ENCODE measurements around the gene GHITM. TPM values are rescaled to one million over a fixed set of nuclear protein-coding genes. Genes with fewer than 3 reads are reported as not detected.
"Not testable (repeated sequence)": the region's sequence is repeated elsewhere in the genome, so short reads cannot be mapped to it uniquely, and the experiment has no call there.

Gene GHITM
- total RNA-seq, 1 experiment from 2014 or later: 272 TPM

DNA sequence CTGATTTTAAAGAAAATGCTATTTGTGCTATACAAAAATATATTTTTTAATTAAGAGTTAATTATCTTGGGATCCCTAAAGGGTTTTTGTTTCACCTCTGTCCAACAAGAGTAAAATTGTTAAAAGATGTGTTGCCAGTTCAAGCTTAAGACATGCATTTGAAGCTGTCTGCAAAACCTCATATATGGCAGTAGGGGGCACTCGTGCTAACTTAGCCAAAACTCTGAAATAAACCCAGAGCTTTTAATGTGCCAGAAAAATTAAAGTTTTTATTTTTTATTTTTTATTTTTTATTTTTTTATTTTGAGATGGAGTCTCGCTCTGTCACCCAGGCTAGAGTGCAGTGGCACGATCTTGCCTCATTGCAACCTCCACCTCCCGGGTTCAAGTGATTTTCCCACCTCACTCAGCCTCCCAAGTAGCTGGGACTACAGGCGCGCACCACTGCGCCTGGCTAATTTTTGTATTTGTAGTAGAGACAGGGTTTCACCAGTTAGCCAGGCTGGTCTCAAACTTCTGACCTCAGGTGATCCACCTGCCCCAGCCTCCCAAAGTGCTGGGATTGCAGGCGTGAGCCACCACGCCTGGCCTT lies 8.8 kb downstream of the GHITM start:
- peak; percentile 56 for DNase-seq (ENCODE audit: unreplicated experiment)
- not testable (repeated sequence) for H3K4me1 Mint-ChIP-seq (ENCODE audit: insufficient read depth, unreplicated experiment); H3K27ac Mint-ChIP-seq (ENCODE audit: low read depth, unreplicated experiment); H3K9me3 Mint-ChIP-seq (ENCODE audit: unreplicated experiment); H3K4me3 Mint-ChIP-seq (ENCODE audit: unreplicated experiment); BruUV-seq (replicated peaks); H3K27me3 Mint-ChIP-seq (ENCODE audit: insufficient read depth, unreplicated experiment)
- intact Hi-C loops (cut with micrococcal nuclease): loop anchor here (1.0 to 10.0 kb wide), 2 partner anchors 57 to 387 kb away; no protein-coding TSS in a partner anchor
- H3K36me3 Mint-ChIP-seq (ENCODE audit: insufficient read depth, unreplicated experiment): peaks cover 94% of the 10 kb centered on the region
- ChIA-PET POLR2A (interaction anchor here (0.7 to 2.5 kb wide), 6 partner anchors 8 to 329 kb away, joined by 3 to 22 read pairs (median 4); partner anchors contain the start of gene GHITM), CTCF (interaction anchor here (0.6 to 10.9 kb wide), 26 partner anchors 8 to 1298 kb away, joined by 3 to 210 read pairs (median 4); no protein-coding TSS in a partner anchor)
- TF ChIP-seq, protein P1, sequence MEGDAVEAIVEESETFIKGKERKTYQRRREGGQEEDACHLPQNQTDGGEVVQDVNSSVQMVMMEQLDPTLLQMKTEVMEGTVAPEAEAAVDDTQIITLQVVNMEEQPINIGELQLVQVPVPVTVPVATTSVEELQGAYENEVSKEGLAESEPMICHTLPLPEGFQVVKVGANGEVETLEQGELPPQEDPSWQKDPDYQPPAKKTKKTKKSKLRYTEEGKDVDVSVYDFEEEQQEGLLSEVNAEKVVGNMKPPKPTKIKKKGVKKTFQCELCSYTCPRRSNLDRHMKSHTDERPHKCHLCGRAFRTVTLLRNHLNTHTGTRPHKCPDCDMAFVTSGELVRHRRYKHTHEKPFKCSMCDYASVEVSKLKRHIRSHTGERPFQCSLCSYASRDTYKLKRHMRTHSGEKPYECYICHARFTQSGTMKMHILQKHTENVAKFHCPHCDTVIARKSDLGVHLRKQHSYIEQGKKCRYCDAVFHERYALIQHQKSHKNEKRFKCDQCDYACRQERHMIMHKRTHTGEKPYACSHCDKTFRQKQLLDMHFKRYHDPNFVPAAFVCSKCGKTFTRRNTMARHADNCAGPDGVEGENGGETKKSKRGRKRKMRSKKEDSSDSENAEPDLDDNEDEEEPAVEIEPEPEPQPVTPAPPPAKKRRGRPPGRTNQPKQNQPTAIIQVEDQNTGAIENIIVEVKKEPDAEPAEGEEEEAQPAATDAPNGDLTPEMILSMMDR (IDR thresholded peaks at IDR 0.05; ENCODE audit: unreplicated experiment): peak; percentile 76

DNA sequence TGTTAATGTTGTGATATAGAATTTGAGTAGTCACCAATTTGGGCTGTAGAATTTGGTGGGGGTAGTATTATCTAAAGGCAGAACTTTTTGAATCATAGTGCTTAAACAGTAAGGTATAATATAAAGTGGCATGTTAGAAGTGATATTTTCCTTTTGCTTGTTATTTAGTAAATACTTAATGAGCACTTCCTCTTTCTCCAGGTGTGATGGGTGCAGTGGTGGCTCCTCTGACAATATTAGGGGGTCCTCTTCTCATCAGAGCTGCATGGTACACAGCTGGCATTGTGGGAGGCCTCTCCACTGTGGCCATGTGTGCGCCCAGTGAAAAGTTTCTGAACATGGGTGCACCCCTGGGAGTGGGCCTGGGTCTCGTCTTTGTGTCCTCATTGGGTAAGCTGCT lies 10.5 kb downstream of the GHITM start:
- no peak overlapping the region for H3K4me3 Mint-ChIP-seq (ENCODE audit: unreplicated experiment)
- BruUV-seq (replicated peaks): no TSS peak
- peaks cover 6% of the 10 kb centered on the region for H3K4me1 Mint-ChIP-seq (ENCODE audit: insufficient read depth, unreplicated experiment)
- H3K9me3 Mint-ChIP-seq (ENCODE audit: unreplicated experiment): no peaks in the 10 kb centered on the region
- POLR2A ChIA-PET: interaction anchor here (0.6 to 2.5 kb wide), 3 partner anchors 10 to 301 kb away, joined by 3 to 22 read pairs (median 3); partner anchors contain the start of gene GHITM
- no peak overlapping the region for H3K27ac Mint-ChIP-seq (ENCODE audit: low read depth, unreplicated experiment)
- TF ChIP-seq, protein P1 (IDR thresholded peaks at IDR 0.05; ENCODE audit: unreplicated experiment): no peak
- CTCF ChIA-PET: interaction anchor here (1.0 to 10.9 kb wide), 8 partner anchors 8 to 389 kb away, joined by 4 to 210 read pairs (median 6); no protein-coding TSS in a partner anchor
- intact Hi-C loops (cut with micrococcal nuclease): loop anchor here (10.0 kb wide), 1 partner anchor 385 kb away; no protein-coding TSS in a partner anchor
- H3K36me3 Mint-ChIP-seq (ENCODE audit: insufficient read depth, unreplicated experiment): peaks cover 94% of the 10 kb centered on the region
- H3K27me3 Mint-ChIP-seq (ENCODE audit: insufficient read depth, unreplicated experiment): no peaks in the 10 kb centered on the region
- no peak for DNase-seq (ENCODE audit: unreplicated experiment)

DNA sequence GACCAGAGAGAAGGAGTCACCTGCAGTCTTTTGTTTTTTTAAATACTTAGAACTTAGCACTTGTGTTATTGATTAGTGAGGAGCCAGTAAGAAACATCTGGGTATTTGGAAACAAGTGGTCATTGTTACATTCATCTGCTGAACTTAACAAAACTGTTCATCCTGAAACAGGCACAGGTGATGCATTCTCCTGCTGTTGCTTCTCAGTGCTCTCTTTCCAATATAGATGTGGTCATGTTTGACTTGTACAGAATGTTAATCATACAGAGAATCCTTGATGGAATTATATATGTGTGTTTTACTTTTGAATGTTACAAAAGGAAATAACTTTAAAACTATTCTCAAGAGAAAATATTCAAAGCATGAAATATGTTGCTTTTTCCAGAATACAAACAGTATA lies 13.5 kb downstream of the GHITM start:
- H3K36me3 Mint-ChIP-seq (ENCODE audit: insufficient read depth, unreplicated experiment): peaks cover 79% of the 10 kb centered on the region
- no peaks in the 10 kb centered on the region for H3K27me3 Mint-ChIP-seq (ENCODE audit: insufficient read depth, unreplicated experiment)
- no peak overlapping the region for H3K27ac Mint-ChIP-seq (ENCODE audit: low read depth, unreplicated experiment)
- H3K9me3 Mint-ChIP-seq (ENCODE audit: unreplicated experiment): no peaks in the 10 kb centered on the region
- H3K4me3 Mint-ChIP-seq (ENCODE audit: unreplicated experiment): no peak overlapping the region
- TF ChIP-seq, protein P1 (IDR thresholded peaks at IDR 0.05; ENCODE audit: unreplicated experiment): no peak
- no peak for DNase-seq (ENCODE audit: unreplicated experiment)
- POLR2A ChIA-PET: interaction anchor here (0.6 kb wide), 1 partner anchor 101 kb away, joined by 3 read pairs; no protein-coding TSS in a partner anchor
- intact Hi-C loops (cut with micrococcal nuclease): no loop called here
- no TSS peak for BruUV-seq (replicated peaks)
- CTCF ChIA-PET: interaction anchor here (1.1 to 10.9 kb wide), 2 partner anchors 13 to 52 kb away, joined by 3 to 210 read pairs; partner anchors contain the start of gene GHITM
- no peaks in the 10 kb centered on the region for H3K4me1 Mint-ChIP-seq (ENCODE audit: insufficient read depth, unreplicated experiment)

DNA sequence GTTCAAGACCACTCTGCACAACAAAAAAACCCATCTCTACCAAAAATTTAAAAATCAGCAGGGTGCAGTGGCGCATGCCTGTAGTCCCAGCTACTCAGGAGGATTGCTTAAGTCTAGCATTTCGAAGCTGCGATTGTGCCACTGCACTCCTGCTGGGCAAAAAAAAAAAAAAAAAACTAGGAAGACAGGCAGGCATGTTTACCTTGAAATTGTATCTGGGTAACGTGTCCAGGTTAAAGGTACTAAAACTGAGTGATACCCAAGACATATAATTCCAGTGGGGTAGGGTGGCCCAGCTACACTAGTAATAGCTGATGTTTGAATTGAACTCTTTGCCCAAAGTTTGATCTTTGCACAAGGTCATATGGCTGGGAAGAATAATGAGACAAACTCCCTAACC lies 16.2 kb downstream of the GHITM start:
- BruUV-seq (replicated peaks): no TSS peak
- intact Hi-C loops (cut with micrococcal nuclease): no loop called here

More for the DNA sequence above, 16.2 kb downstream of the GHITM start:
- H3K36me3 Mint-ChIP-seq (ENCODE audit: insufficient read depth, unreplicated experiment): peaks cover 52% of the 10 kb centered on the region
- ChIA-PET CTCF (interaction anchor here (0.8 to 2.3 kb wide), 4 partner anchors 8 to 50 kb away, joined by 3 to 9 read pairs (median 5); no protein-coding TSS in a partner anchor), POLR2A (interaction anchor here (0.7 to 1.2 kb wide), 3 partner anchors 8 to 43 kb away, joined by 3 to 4 read pairs (median 3); no protein-coding TSS in a partner anchor)
- H3K9me3 Mint-ChIP-seq (ENCODE audit: unreplicated experiment): no peaks in the 10 kb centered on the region
- TF ChIP-seq, protein P1 (IDR thresholded peaks at IDR 0.05; ENCODE audit: unreplicated experiment): no peak
- no peak overlapping the region for H3K4me3 Mint-ChIP-seq (ENCODE audit: unreplicated experiment)
- H3K27me3 Mint-ChIP-seq (ENCODE audit: insufficient read depth, unreplicated experiment): no peaks in the 10 kb centered on the region
- no peak for DNase-seq (ENCODE audit: unreplicated experiment)
- H3K4me1 Mint-ChIP-seq (ENCODE audit: insufficient read depth, unreplicated experiment): peaks cover 6% of the 10 kb centered on the region
- no peak overlapping the region for H3K27ac Mint-ChIP-seq (ENCODE audit: low read depth, unreplicated experiment)
